HuH-7 (cell line): ENCODE measurements around the gene PREP.

Source experiments
- DNase-seq: peaks from one replicate; pipeline ENCODE4 v3.0.0; 2011; ENCODE audit warnings: low spot score

Gene PREP

GRCh38 chr6:105391705-105392104 lies 11.2 kb downstream of the PREP start:
- no peak for DNase-seq

GRCh38 chr6:105389543-105389942 lies 13.3 kb downstream of the PREP start:
- DNase-seq: no peak

- DNase-seq: no peak
Measured at GRCh38 chr6:105388392-105388791, 14.5 kb downstream of the PREP start.

- no peak for DNase-seq
Measured at GRCh38 chr6:105384004-105384403, 18.9 kb downstream of the PREP start.

- DNase-seq: no peak
Measured at GRCh38 chr6:105382958-105383357, 19.9 kb downstream of the PREP start.

GRCh38 chr6:105382496-105382895 lies 20.4 kb downstream of the PREP start:
- DNase-seq: no peak

- DNase-seq: no peak
Measured at GRCh38 chr6:105380634-105381033, 22.2 kb downstream of the PREP start.

GRCh38 chr6:105375797-105376196 lies 27.1 kb downstream of the PREP start:
- DNase-seq: no peak

- peak; percentile 51 for DNase-seq
Measured at GRCh38 chr6:105374010-105374420, 28.9 kb downstream of the PREP start.

GRCh38 chr6:105373481-105373880 lies 29.4 kb downstream of the PREP start:
- peak; percentile 18 for DNase-seq

- no peak for DNase-seq
Measured at GRCh38 chr6:105372849-105373182, 30.1 kb downstream of the PREP start.

- no peak for DNase-seq
Measured at GRCh38 chr6:105372142-105372848, 30.6 kb downstream of the PREP start.

- DNase-seq: no peak
Measured at GRCh38 chr6:105370351-105370750, 32.5 kb downstream of the PREP start.

- no peak for DNase-seq
Measured at GRCh38 chr6:105369145-105369544, 33.7 kb downstream of the PREP start.

- DNase-seq: no peak
Measured at GRCh38 chr6:105364243-105364642, 38.6 kb downstream of the PREP start.

- DNase-seq: no peak
Measured at GRCh38 chr6:105363100-105363754, 39.7 kb downstream of the PREP start.

- DNase-seq: no peak
Measured at GRCh38 chr6:105359419-105360370, 43.2 kb downstream of the PREP start.

GRCh38 chr6:105357165-105357564 lies 45.7 kb downstream of the PREP start:
- no peak for DNase-seq

- no peak for DNase-seq
Measured at GRCh38 chr6:105352037-105352617, 50.8 kb downstream of the PREP start.

GRCh38 chr6:105348897-105349296 lies 54.0 kb downstream of the PREP start:
- no peak for DNase-seq

- no peak for DNase-seq
Measured at GRCh38 chr6:105346052-105346451, 56.8 kb downstream of the PREP start.

GRCh38 chr6:105345506-105345905 lies 57.4 kb downstream of the PREP start:
- no peak for DNase-seq
